ENCODE data around the gene ZDHHC5.

DNA sequence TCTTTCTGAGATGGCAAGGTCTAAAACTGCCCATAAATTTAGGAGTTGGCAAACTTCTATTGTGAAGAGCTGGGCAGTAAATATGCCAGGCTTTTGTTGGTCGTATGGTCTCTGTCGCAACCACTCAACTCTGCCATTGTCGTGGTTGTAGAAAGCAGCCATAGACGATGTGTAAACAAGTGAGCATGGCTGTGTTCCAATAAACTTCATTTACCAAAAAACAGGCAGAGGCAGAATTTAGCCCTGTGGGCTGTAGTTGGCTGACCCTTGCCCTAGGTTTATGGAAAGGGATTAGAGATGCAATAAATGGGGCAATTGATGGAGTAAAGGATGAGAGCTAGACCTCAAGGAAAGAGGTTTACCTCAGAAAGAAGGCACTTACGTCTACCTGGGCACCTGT is 35.8 kb upstream of the ZDHHC5 start:
- TF ChIP-seq, protein P1, sequence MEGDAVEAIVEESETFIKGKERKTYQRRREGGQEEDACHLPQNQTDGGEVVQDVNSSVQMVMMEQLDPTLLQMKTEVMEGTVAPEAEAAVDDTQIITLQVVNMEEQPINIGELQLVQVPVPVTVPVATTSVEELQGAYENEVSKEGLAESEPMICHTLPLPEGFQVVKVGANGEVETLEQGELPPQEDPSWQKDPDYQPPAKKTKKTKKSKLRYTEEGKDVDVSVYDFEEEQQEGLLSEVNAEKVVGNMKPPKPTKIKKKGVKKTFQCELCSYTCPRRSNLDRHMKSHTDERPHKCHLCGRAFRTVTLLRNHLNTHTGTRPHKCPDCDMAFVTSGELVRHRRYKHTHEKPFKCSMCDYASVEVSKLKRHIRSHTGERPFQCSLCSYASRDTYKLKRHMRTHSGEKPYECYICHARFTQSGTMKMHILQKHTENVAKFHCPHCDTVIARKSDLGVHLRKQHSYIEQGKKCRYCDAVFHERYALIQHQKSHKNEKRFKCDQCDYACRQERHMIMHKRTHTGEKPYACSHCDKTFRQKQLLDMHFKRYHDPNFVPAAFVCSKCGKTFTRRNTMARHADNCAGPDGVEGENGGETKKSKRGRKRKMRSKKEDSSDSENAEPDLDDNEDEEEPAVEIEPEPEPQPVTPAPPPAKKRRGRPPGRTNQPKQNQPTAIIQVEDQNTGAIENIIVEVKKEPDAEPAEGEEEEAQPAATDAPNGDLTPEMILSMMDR (IDR thresholded peaks at IDR 0.05), result no peak
- TF ChIP-seq POLR2A (IDR thresholded peaks at IDR 0.05), result no peak

All from esophagus squamous epithelium (tissue), 4 donors.